ENCODE results near the gene HSPB9. TPM values are rescaled to one million over a fixed set of nuclear protein-coding genes. Genes with fewer than 3 reads are reported as not detected.
A peak's percentile ranks its signal among the peaks of the same experiment; 100 is the strongest.

The HSPB9 gene
- total and polyA plus RNA-seq, 2 of the 8 experiments (the other 6 are each of a cell fraction or from before 2014, with no cell fraction given) = 0.27 to 0.30 TPM

- no peak overlapping the region; the same call in 1 of the 2 replicates for H4K8ac ChIP-seq (ENCODE audit: extremely low read depth, insufficient read depth, low read length)
- TF ChIP-seq BACH1 (IDR thresholded peaks at IDR 0.05; ENCODE audit: low read length) (no peak), POLR2AphosphoS5 (IDR thresholded peaks at IDR 0.05; ENCODE audit: low read depth, low read length) (no peak), ZNF274 (IDR thresholded peaks at IDR 0.05; ENCODE audit: borderline replicate concordance, extremely low read depth, low read length) (no peak), GABPA (IDR thresholded peaks at IDR 0.05; ENCODE audit: borderline replicate concordance, insufficient read depth, low read length) (no peak), CTBP2 (IDR thresholded peaks at IDR 0.05; ENCODE audit: borderline replicate concordance, insufficient read depth, insufficient read length, low read length) (no peak), SP4 (IDR thresholded peaks at IDR 0.05; ENCODE audit: low read length) (no peak), NRF1 (IDR thresholded peaks at IDR 0.05; ENCODE audit: low read depth, low read length) (no peak), RFX5 (IDR thresholded peaks at IDR 0.05; ENCODE audit: borderline replicate concordance, low read depth, low read length) (no peak), SUZ12 (IDR thresholded peaks at IDR 0.05; ENCODE audit: low read length) (no peak), TEAD4 (IDR thresholded peaks at IDR 0.05; ENCODE audit: low read depth, low read length) (no peak)
Measured at GRCh38 chr17:42090964-42091790, 31.4 kb upstream of the HSPB9 start.

More at GRCh38 chr17:42090964-42091790, 31.4 kb upstream of the HSPB9 start:
- 0 out of 2 replicates have a peak overlapping the region, but pooled peaks have one; percentile 50 for H2BK12ac ChIP-seq (ENCODE audit: low read depth, low read length)
- no peak overlapping the region for H2BK5ac ChIP-seq (ENCODE audit: low read depth, low read length)
- H3K27me3 ChIP-seq (replicated peaks in 1 of 4; ENCODE audit: control insufficient read depth in 3 of 4, extremely low read depth in 1 of 4, insufficient read depth in 3 of 4, low read length in 3 of 4) = peaks cover 0 to 1% (median under 1%) of the 10 kb centered on the region in 4 experiments; a peak in 2 of 7 replicates
- no peak overlapping the region for H3K9ac ChIP-seq (replicated peaks in 1 of 4; ENCODE audit: extremely low read depth in 1 of 4, low read depth in 3 of 4, low read length in 3 of 4)
- no peak overlapping the region for H3K23ac ChIP-seq (ENCODE audit: insufficient read length)
- CTCF ChIA-PET (ENCODE audit: partially characterized antibody) = interaction anchor here (0.8 to 39.4 kb wide), 12 partner anchors 9 to 127 kb away, joined by 3 to 1084 read pairs (median 4); partner anchors contain the start of genes DHX58, DNAJC7, HSPB9 and KAT2A
- H3K18ac ChIP-seq (ENCODE audit: extremely low read depth, low read length) = no peak overlapping the region
- H4K91ac ChIP-seq (replicated peaks; ENCODE audit: insufficient read length, low read length) = no peak overlapping the region
- no peak overlapping the region for H3K4me2 ChIP-seq (ENCODE audit: insufficient read depth in 1 of 2, low read depth in 2 of 2, low read length in 2 of 2)
- H3K79me2 ChIP-seq (ENCODE audit: control insufficient read depth in 1 of 2, insufficient read depth in 2 of 2, low read length in 2 of 2) = no peaks in the 10 kb centered on the region
- no peak overlapping the region for H3K4ac ChIP-seq (replicated peaks; ENCODE audit: insufficient read length, low read depth, low read length)
- no peaks in the 10 kb centered on the region for H3K36me3 ChIP-seq (ENCODE audit: control insufficient read depth in 2 of 4, insufficient read depth in 4 of 4, low read length in 3 of 4)
- peaks cover 0 to 2% (median under 1%) of the 10 kb centered on the region in 4 experiments; a peak in 3 of 7 replicates for H3K4me1 ChIP-seq (replicated peaks in 1 of 4; ENCODE audit: control insufficient read depth in 3 of 4, insufficient read depth in 4 of 4, low read length in 3 of 4)
- H3K56ac ChIP-seq (replicated peaks; ENCODE audit: insufficient read length, low read depth, low read length) = no peak overlapping the region
- no peak overlapping the region for H2BK20ac ChIP-seq (ENCODE audit: low read length)
- H3K9me3 ChIP-seq (ENCODE audit: insufficient read depth in 2 of 2, low read depth in 1 of 2, low read length in 1 of 2) = no peaks in the 10 kb centered on the region
- no peak overlapping the region for H3K14ac ChIP-seq (ENCODE audit: insufficient read length)
- no peaks in the 10 kb centered on the region for H3K23me2 ChIP-seq (ENCODE audit: low read depth, low read length)
- H3K4me3 ChIP-seq (ENCODE audit: extremely low read depth in 1 of 4, insufficient read depth in 2 of 4, low read depth in 3 of 4, low read length in 4 of 4) = no peak overlapping the region
- no peak overlapping the region for H2BK120ac ChIP-seq (replicated peaks; ENCODE audit: low read depth, low read length)
- DNase-seq (ENCODE audit: low read depth in 1 of 2, low spot score in 2 of 2) (no peak), FAIRE-seq (no peak)
- H4K20me1 ChIP-seq (replicated peaks in 1 of 2; ENCODE audit: control insufficient read depth in 1 of 2, insufficient read depth in 2 of 2, low read length in 2 of 2) = no peaks in the 10 kb centered on the region
- H2AK5ac ChIP-seq (ENCODE audit: low read depth, low read length) = no peak overlapping the region
- no peak overlapping the region for H2AFZ ChIP-seq (ENCODE audit: low read length)
- no peak overlapping the region for H3K27ac ChIP-seq (ENCODE audit: low read depth, low read length)
- 92% methylated on average over 8 of the region's 8 CpGs; no CpG with 5 or more reads in 1 of the 2 experiments for WGBS, 2 experiments (ENCODE audit: extremely low coverage in 1 of 2, insufficient coverage in 1 of 2, insufficient read length in 1 of 2, insufficient replicate concordance in 2 of 2, low coverage in 1 of 2, low lambda C conversion rate in 2 of 2, missing lambda C conversion rate in 1 of 2)
- no peaks in the 10 kb centered on the region; the same call in 1 of the 2 replicates for H3K79me1 ChIP-seq (ENCODE audit: low read depth, low read length)
- H2BK15ac ChIP-seq (ENCODE audit: low read length) = no peak overlapping the region
- POLR2A ChIA-PET (ENCODE audit: partially characterized antibody) = interaction anchor here (0.5 to 2.0 kb wide), 5 partner anchors 9 to 147 kb away, joined by 3 to 9 read pairs (median 4); partner anchors contain the start of gene DNAJC7
- no peak overlapping the region for H4K5ac ChIP-seq (ENCODE audit: insufficient read length, low read depth, low read length)

Data from H1 (cell line).